Ectodermal cell (in vitro differentiated cells): ENCODE measurements around the gene FANCI.

Experiments
- H3K27ac ChIP-seq: 2 replicates; pipeline ENCODE4 v1.7.0; 2013; ENCODE audit warnings: mild to moderate bottlenecking, low read depth, low read length; ENCODE audit not compliant: insufficient read depth, poor library complexity, severe bottlenecking
- H3K27me3 ChIP-seq: 2 replicates; pipeline ENCODE4 v1.7.0; 2013; ENCODE audit warnings: mild to moderate bottlenecking, low read length; ENCODE audit not compliant: insufficient read depth, control insufficient read depth, poor library complexity, severe bottlenecking
- H3K36me3 ChIP-seq: one replicate; pipeline ENCODE4 v1.7.0; 2013; ENCODE audit warnings: low read length; ENCODE audit not compliant: control insufficient read depth, insufficient read depth
- H3K4me1 ChIP-seq: one replicate; pipeline ENCODE4 v1.7.0; 2013; ENCODE audit warnings: low read length; ENCODE audit not compliant: control insufficient read depth, insufficient read depth
- H3K4me3 ChIP-seq: 2 replicates; pipeline ENCODE4 v1.7.0; 2013; ENCODE audit warnings: low read depth, low read length, control low read depth; ENCODE audit not compliant: insufficient read depth
- H3K9me3 ChIP-seq: 2 replicates; pipeline ENCODE4 v1.7.0; 2013; ENCODE audit warnings: mild to moderate bottlenecking, low read length, moderate library complexity; ENCODE audit not compliant: control insufficient read depth
- WGBS, 2 experiments: methylation state at CpG; one replicate each; pipeline ENCODE4 v1.1.7; 2013; ENCODE audit warnings: missing lambda C conversion rate in 2 of 2; 5-methylcytosine and 5-hydroxymethylcytosine counted together

FANCI gene

DNA sequence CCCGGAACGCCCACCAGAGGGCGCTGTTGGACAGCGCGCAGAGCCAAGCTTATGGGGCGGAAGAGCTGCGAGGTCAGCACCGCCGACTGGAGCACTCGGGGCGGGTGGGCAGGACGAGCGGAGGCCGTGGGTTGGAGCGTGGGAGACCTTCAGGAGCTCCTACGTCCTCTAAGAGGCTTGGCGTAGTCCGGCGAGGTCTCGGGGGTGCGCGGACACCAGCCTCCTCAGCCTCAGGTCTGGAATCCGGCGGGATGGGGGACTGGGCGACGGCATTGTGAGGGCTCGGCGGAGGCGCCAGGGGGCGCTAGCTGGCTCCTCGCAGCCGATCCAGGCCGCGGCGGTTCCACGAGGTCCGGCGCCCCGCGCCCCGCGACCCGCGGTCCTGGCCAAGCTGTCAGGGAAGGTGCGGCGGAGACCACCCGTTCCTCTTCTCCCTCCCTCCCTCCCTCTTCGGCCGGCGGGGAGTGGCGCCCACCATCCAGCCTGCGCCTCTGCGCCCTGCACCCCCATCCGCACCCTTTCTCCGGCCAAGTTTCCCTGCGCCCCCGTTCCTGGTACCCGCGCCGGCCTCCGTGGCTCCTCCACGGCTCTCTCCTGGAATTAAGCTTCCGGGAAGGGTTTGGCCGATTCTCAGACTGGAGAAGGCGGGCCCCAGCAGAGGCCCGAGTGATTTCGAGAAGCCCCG is 115.1 kb downstream of the FANCI start:
- WGBS, 2 experiments: 5 to 6% methylated on average over 68 of the region's 68 CpGs
- Histone ChIP-seq H3K4me3 (peak overlapping the region; percentile 36), H3K27ac (no peak overlapping the region), H3K4me1 (no peaks in the 10 kb centered on the region), H3K36me3 (no peaks in the 10 kb centered on the region), H3K9me3 (no peaks in the 10 kb centered on the region), H3K27me3 (peaks cover 99% of the 10 kb centered on the region)

DNA sequence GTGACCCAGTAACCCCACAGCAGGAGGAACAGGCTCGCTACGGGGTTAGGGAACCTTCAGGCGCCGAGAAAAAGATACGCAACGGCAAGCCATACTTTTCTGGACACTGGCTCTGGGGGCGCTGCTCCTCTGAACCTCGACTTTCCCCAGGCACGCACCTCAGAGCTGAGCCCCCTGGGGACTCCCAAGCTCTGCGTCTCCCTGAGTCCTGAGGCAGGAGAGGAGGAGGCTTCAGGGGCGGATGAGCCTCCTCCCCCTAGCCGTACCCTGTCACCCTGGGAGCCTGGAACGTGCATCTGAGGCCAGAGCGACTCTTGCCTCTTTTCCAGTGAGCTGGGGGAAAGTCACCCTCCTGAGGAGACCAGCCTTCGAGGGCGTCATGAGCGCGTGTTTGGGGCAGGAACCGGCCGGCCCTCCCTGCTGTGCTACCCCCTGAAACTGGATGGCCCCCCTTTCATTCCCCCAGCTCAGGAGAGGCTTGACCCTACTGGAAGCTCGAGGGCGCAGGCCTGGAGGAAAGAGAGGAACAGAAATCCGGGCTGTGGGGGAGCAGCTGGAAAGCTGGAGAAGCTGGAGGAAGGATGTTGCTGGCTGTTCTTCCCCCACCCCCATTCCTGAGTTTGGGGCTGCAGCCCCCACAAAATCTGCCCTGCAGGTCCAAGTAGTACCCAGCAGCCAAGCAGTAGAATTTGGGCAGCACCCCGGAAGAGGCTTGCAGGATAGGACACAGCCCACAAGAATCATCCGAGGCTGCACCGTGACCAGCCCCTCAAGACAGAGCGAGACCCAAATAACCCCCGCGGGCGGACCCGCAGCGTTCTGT is 115.9 kb downstream of the FANCI start:
- Histone ChIP-seq H3K9me3 (no peaks in the 10 kb centered on the region), H3K4me3 (no peak overlapping the region), H3K27ac (no peak overlapping the region), H3K27me3 (peaks cover 99% of the 10 kb centered on the region), H3K36me3 (no peaks in the 10 kb centered on the region), H3K4me1 (no peaks in the 10 kb centered on the region)
- WGBS, 2 experiments: 9% methylated on average over 32 of the region's 32 CpGs

DNA sequence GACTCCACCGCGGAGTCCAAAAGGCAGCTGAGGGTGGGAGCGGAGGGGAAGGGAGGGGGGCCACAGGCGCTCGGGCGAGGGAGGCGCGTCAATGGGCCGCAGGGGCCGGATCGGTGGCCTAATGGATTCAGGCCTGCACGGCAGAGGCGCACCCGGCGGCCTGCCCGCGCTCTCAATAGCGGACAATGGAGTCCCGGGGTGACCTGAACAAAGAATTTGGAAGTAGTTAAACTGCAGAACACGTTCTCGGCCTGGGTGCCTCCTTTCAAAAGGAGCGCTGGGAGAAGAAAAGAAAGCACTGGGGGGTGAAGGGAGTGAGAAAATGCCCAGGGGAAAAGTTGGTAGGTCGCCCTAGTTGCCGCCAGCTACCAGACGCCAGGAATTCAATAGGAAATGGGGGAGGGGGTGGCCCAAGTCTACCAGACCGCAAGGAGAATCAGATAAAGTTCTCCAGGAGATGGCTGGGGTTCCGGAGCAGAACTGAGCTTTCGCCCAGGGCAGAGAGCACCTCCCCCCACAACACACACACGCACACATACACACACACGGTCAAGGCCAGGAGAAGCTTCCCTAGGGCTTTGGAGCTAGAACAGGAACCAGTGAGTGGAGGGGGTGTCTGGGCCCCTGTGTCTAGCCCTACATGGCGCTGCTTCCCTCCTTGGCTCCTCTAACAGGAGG is 116.7 kb downstream of the FANCI start:
- Histone ChIP-seq H3K9me3 (no peaks in the 10 kb centered on the region), H3K27ac (no peak overlapping the region), H3K4me3 (no peak overlapping the region), H3K4me1 (no peaks in the 10 kb centered on the region), H3K36me3 (no peaks in the 10 kb centered on the region), H3K27me3 (peaks cover 100% of the 10 kb centered on the region)
- WGBS, 2 experiments: 1% methylated on average over 31 of the region's 31 CpGs

- no peaks in the 10 kb centered on the region for H3K9me3 ChIP-seq
- whole genome bisulfite sequencing, 2 experiments: 6 to 9% methylated on average over 41 of the region's 41 CpGs
- H3K36me3 ChIP-seq: no peaks in the 10 kb centered on the region
- H3K27ac ChIP-seq: no peak overlapping the region
- H3K27me3 ChIP-seq: peaks cover 100% of the 10 kb centered on the region
- H3K4me3 ChIP-seq: no peak overlapping the region
- no peaks in the 10 kb centered on the region for H3K4me1 ChIP-seq
Measured at GRCh38 chr15:89361451-89362202, 117.8 kb downstream of the FANCI start.

- H3K27me3 ChIP-seq: peaks cover 100% of the 10 kb centered on the region
- 5% methylated on average over 73 of the region's 73 CpGs for WGBS, 2 experiments
- no peaks in the 10 kb centered on the region for H3K4me1 ChIP-seq
- H3K4me3 ChIP-seq: no peak overlapping the region
- no peak overlapping the region for H3K27ac ChIP-seq
- no peaks in the 10 kb centered on the region for H3K36me3 ChIP-seq
- H3K9me3 ChIP-seq: no peaks in the 10 kb centered on the region
Measured at GRCh38 chr15:89362203-89363101, 118.7 kb downstream of the FANCI start.

GRCh38 chr15:89363133-89363532 is 119.4 kb downstream of the FANCI start:
- WGBS, 2 experiments: 22 to 23% methylated on average over 6 of the region's 6 CpGs
- Histone ChIP-seq H3K9me3 (no peaks in the 10 kb centered on the region), H3K4me3 (no peak overlapping the region), H3K27me3 (peaks cover 100% of the 10 kb centered on the region), H3K27ac (no peak overlapping the region), H3K4me1 (no peaks in the 10 kb centered on the region), H3K36me3 (no peaks in the 10 kb centered on the region)

DNA sequence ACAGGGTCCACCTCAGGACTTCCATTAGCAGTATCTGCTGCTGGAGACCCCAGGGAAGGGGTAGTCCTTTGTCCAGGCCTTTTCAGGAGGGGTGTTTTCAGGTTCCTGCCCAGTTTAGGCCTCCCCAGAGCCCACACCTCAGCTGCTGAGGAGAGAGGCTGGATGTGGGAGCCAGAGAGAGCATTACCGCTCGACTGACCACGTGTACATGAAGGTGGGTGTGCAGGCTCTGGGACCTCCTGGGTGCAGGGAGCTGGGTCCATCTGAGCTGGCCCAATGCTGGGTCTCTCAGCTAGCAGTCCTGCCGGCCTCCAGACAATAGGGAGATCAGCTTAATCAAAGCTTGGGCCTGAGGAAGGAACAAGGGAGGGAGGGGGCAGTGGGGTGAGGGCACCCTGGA is 120.0 kb downstream of the FANCI start:
- Histone ChIP-seq H3K27me3 (peaks cover 100% of the 10 kb centered on the region), H3K9me3 (no peaks in the 10 kb centered on the region), H3K4me1 (no peaks in the 10 kb centered on the region), H3K36me3 (no peaks in the 10 kb centered on the region), H3K4me3 (no peak overlapping the region), H3K27ac (no peak overlapping the region)
- WGBS, 2 experiments: 33 to 39% methylated on average over 4 of the region's 4 CpGs

DNA sequence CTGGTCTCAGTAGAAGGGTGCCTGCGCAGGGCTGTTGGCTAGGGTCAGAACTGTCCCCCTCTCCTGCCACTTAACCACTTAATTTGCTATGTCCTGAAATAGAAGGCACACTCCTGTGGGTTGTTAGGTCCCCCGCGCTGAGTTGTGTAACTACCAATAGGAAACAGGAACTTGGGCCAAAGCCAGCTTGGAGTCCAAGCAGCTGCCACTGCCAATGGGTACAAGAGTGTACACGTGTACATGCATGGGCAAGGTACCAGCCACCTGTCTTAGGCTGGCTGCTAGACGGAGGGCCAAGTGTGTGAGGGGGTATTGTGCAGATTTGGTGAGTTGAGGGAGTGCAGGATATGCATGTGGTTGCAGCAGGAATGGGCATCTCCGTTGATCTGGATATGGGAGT is 120.6 kb downstream of the FANCI start:
- WGBS, 2 experiments: 35 to 39% methylated on average over 6 of the region's 6 CpGs
- Histone ChIP-seq H3K27ac (no peak overlapping the region), H3K9me3 (no peaks in the 10 kb centered on the region), H3K4me1 (no peaks in the 10 kb centered on the region), H3K27me3 (peaks cover 100% of the 10 kb centered on the region), H3K36me3 (no peaks in the 10 kb centered on the region), H3K4me3 (no peak overlapping the region)

GRCh38 chr15:89364741-89365450 is 121.1 kb downstream of the FANCI start:
- Histone ChIP-seq H3K4me1 (no peaks in the 10 kb centered on the region), H3K27me3 (peaks cover 100% of the 10 kb centered on the region), H3K27ac (no peak overlapping the region), H3K4me3 (no peak overlapping the region), H3K36me3 (no peaks in the 10 kb centered on the region), H3K9me3 (no peaks in the 10 kb centered on the region)
- WGBS, 2 experiments: 35% methylated on average over 13 of the region's 13 CpGs
